ENCODE measurements around the gene CDH3.

The CDH3 gene

GRCh38 chr16:68686905-68687304, 41.8 kb downstream of the CDH3 start:
- no peaks in the 10 kb centered on the region for H3K36me3 ChIP-seq (ENCODE audit: insufficient read depth, low read length)
- no peaks in the 10 kb centered on the region for H3K27me3 ChIP-seq (ENCODE audit: insufficient read depth, low read length, poor library complexity, severe bottlenecking)

GRCh38 chr16:68689921-68690320, 44.8 kb downstream of the CDH3 start:
- no peaks in the 10 kb centered on the region for H4K20me1 ChIP-seq (ENCODE audit: insufficient read depth, low read length, poor library complexity, severe bottlenecking)
- H3K9me2 ChIP-seq (replicated peaks; ENCODE audit: low read depth, low read length), result no peaks in the 10 kb centered on the region
- H3K9me3 ChIP-seq (ENCODE audit: insufficient read depth, low read depth, low read length), result no peaks in the 10 kb centered on the region
- no peak overlapping the region for H3K4me3 ChIP-seq (ENCODE audit: low read length, poor library complexity, severe bottlenecking)
- no peaks in the 10 kb centered on the region for H3K79me2 ChIP-seq (ENCODE audit: insufficient read depth, low read length)
- H2AFZ ChIP-seq (ENCODE audit: low read length), result no peak overlapping the region
- H3K27me3 ChIP-seq (ENCODE audit: insufficient read depth, low read length, poor library complexity, severe bottlenecking), result no peaks in the 10 kb centered on the region
- H3K36me3 ChIP-seq (ENCODE audit: insufficient read depth, low read length), result no peaks in the 10 kb centered on the region
- no peaks in the 10 kb centered on the region for H3K4me1 ChIP-seq (ENCODE audit: insufficient read depth, low read length, poor library complexity, severe bottlenecking)
- no peak overlapping the region for H3K4me2 ChIP-seq (ENCODE audit: low read depth, low read length, poor library complexity, severe bottlenecking)
- TF ChIP-seq CTCF (conservative IDR thresholded peaks at IDR 0.05; ENCODE audit: low read length) (no peak), EZH2phosphoT487 (IDR thresholded peaks at IDR 0.05; ENCODE audit: borderline replicate concordance) (no peak)
- no peaks in the 10 kb centered on the region for H3F3A ChIP-seq (ENCODE audit: low read depth)
- H3K9ac ChIP-seq (ENCODE audit: low read depth, low read length, poor library complexity, severe bottlenecking), result no peak overlapping the region

More at GRCh38 chr16:68686905-68687304, 41.8 kb downstream of the CDH3 start:
- Histone ChIP-seq H3K9me3 (ENCODE audit: insufficient read depth, low read depth, low read length) (no peaks in the 10 kb centered on the region), H3K79me2 (ENCODE audit: insufficient read depth, low read length) (no peaks in the 10 kb centered on the region), H3K9ac (ENCODE audit: low read depth, low read length, poor library complexity, severe bottlenecking) (no peak overlapping the region), H3K4me2 (ENCODE audit: low read depth, low read length, poor library complexity, severe bottlenecking) (no peak overlapping the region), H4K20me1 (ENCODE audit: insufficient read depth, low read length, poor library complexity, severe bottlenecking) (no peaks in the 10 kb centered on the region), H2AFZ (ENCODE audit: low read length) (no peak overlapping the region), H3K4me3 (ENCODE audit: low read length, poor library complexity, severe bottlenecking) (no peak overlapping the region), H3F3A (ENCODE audit: low read depth) (no peaks in the 10 kb centered on the region), H3K4me1 (ENCODE audit: insufficient read depth, low read length, poor library complexity, severe bottlenecking) (no peaks in the 10 kb centered on the region), H3K9me2 (replicated peaks; ENCODE audit: low read depth, low read length) (no peaks in the 10 kb centered on the region)
- TF ChIP-seq EZH2phosphoT487 (IDR thresholded peaks at IDR 0.05; ENCODE audit: borderline replicate concordance) (no peak), CTCF (conservative IDR thresholded peaks at IDR 0.05; ENCODE audit: low read length) (no peak)

GRCh38 chr16:68695575-68695974, 50.5 kb downstream of the CDH3 start:
- no peaks in the 10 kb centered on the region for H3K79me2 ChIP-seq (ENCODE audit: insufficient read depth, low read length)
- TF ChIP-seq CTCF (conservative IDR thresholded peaks at IDR 0.05; ENCODE audit: low read length), result no peak
- no peak for TF ChIP-seq EZH2phosphoT487 (IDR thresholded peaks at IDR 0.05; ENCODE audit: borderline replicate concordance)
- H3K9me2 ChIP-seq (replicated peaks; ENCODE audit: low read depth, low read length), result no peaks in the 10 kb centered on the region
- no peaks in the 10 kb centered on the region for H3F3A ChIP-seq (ENCODE audit: low read depth)
- no peak overlapping the region for H3K4me3 ChIP-seq (ENCODE audit: low read length, poor library complexity, severe bottlenecking)
- no peaks in the 10 kb centered on the region for H3K27me3 ChIP-seq (ENCODE audit: insufficient read depth, low read length, poor library complexity, severe bottlenecking)
- H2AFZ ChIP-seq (ENCODE audit: low read length), result no peak overlapping the region
- no peak overlapping the region for H3K9ac ChIP-seq (ENCODE audit: low read depth, low read length, poor library complexity, severe bottlenecking)
- H3K4me1 ChIP-seq (ENCODE audit: insufficient read depth, low read length, poor library complexity, severe bottlenecking), result no peaks in the 10 kb centered on the region
- H3K4me2 ChIP-seq (ENCODE audit: low read depth, low read length, poor library complexity, severe bottlenecking), result no peak overlapping the region
- H3K36me3 ChIP-seq (ENCODE audit: insufficient read depth, low read length), result no peaks in the 10 kb centered on the region
- no peaks in the 10 kb centered on the region for H4K20me1 ChIP-seq (ENCODE audit: insufficient read depth, low read length, poor library complexity, severe bottlenecking)
- H3K9me3 ChIP-seq (ENCODE audit: insufficient read depth, low read depth, low read length), result no peaks in the 10 kb centered on the region

All from Loucy (cell line).